Osteoblast (primary cell): Measurements from ENCODE around the gene HS3ST3A1. TPM values are rescaled to one million over a fixed set of nuclear protein-coding genes. Genes with fewer than 3 reads are reported as not detected.

Experiments used
- DNase-seq: peaks from one replicate; pipeline ENCODE4 v3.0.0; 2011; ENCODE audit warnings: low spot score, mixed read lengths; ENCODE audit not compliant: insufficient read length; ENCODE audit errors: missing footprints
- H2AFZ ChIP-seq: 2 replicates; pipeline ENCODE4 v1.6.0; 2011; ENCODE audit warnings: mild to moderate bottlenecking, low read length
- H3K27ac ChIP-seq: 2 replicates; pipeline ENCODE4 v1.5.1; 2011; ENCODE audit warnings: mild to moderate bottlenecking, low read depth, low read length, moderate library complexity
- H3K27me3 ChIP-seq: 2 replicates; pipeline ENCODE4 v1.6.0; 2012; ENCODE audit warnings: mild to moderate bottlenecking, control low read depth, inconsistent platforms, low read length, moderate library complexity; ENCODE audit not compliant: insufficient read depth
- H3K36me3 ChIP-seq: 2 replicates; pipeline ENCODE4 v1.5.1; 2011; ENCODE audit warnings: mild to moderate bottlenecking, low read length, control low read depth, moderate library complexity; ENCODE audit not compliant: insufficient read depth
- H3K4me1 ChIP-seq: 2 replicates; pipeline ENCODE4 v1.5.1; 2011; ENCODE audit warnings: mild to moderate bottlenecking, low read length, control low read depth, moderate library complexity; ENCODE audit not compliant: insufficient read depth
- H3K4me2 ChIP-seq: 2 replicates; pipeline ENCODE4 v1.6.0; 2011; ENCODE audit warnings: mild to moderate bottlenecking, low read length; ENCODE audit not compliant: insufficient read depth
- H3K4me3 ChIP-seq: fragments of 200-600 bp; sonication (generic); 3 replicates; pipeline ENCODE4 v1.5.1; 2012; ENCODE audit warnings: mild to moderate bottlenecking, low read length, inconsistent platforms; ENCODE audit not compliant: insufficient read depth
- H3K79me2 ChIP-seq: 2 replicates; pipeline ENCODE4 v1.6.0; 2012; ENCODE audit warnings: mild to moderate bottlenecking, low read length, control low read depth, inconsistent platforms; ENCODE audit not compliant: insufficient read depth
- H3K9me3 ChIP-seq: 2 replicates; pipeline ENCODE4 v1.5.1; 2011; ENCODE audit warnings: low read depth, low read length, control low read depth
- H4K20me1 ChIP-seq: 2 replicates; pipeline ENCODE4 v1.6.0; 2012; ENCODE audit warnings: mild to moderate bottlenecking, low read length, control low read depth; ENCODE audit not compliant: insufficient read depth
- total RNA-seq: library from RNA; depleted of rRNA; stranded (reverse); fragments of >200 nt; gene quantifications from 2 replicates; pipeline ENCODE4 v1.2.3, GENCODE V29; 2012
- TF ChIP-seq, protein P1 (sequence below): IDR thresholded peaks from 2 replicates; pipeline ENCODE4 v1.5.1; 2011; ENCODE audit warnings: mild to moderate bottlenecking, low read depth, low read length, moderate library complexity; ENCODE audit errors: extremely low read depth

Gene HS3ST3A1
- total RNA-seq, 1 donor: 8.3 TPM

DNA sequence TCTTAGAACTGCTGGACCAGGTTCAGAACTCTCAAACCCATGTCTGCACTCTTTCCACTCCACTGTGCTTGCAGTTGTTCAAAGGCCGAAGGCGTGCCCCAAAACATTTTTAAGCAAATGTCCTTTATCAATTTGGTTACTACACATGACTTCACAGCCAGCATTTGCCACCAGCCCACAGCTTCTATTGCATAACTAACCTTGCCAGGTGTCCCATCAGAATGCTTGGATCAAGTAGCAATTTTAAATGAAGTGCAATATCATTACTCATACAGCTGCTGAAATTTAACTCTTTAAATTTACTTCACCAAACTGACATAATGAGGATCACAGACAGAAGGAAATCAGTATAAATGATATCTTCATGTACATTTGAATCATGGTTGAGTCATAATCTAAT lies 29.8 kb upstream of the HS3ST3A1 start:
- Histone ChIP-seq H3K9me3 (no peaks in the 10 kb centered on the region), H3K4me1 (no peaks in the 10 kb centered on the region), H3K27ac (no peak overlapping the region), H3K36me3 (no peaks in the 10 kb centered on the region), H2AFZ (no peak overlapping the region), H3K79me2 (no peaks in the 10 kb centered on the region), H3K27me3 (no peaks in the 10 kb centered on the region), H3K4me3 (no peak overlapping the region), H4K20me1 (no peaks in the 10 kb centered on the region), H3K4me2 (no peak overlapping the region)
- TF ChIP-seq, protein P1, sequence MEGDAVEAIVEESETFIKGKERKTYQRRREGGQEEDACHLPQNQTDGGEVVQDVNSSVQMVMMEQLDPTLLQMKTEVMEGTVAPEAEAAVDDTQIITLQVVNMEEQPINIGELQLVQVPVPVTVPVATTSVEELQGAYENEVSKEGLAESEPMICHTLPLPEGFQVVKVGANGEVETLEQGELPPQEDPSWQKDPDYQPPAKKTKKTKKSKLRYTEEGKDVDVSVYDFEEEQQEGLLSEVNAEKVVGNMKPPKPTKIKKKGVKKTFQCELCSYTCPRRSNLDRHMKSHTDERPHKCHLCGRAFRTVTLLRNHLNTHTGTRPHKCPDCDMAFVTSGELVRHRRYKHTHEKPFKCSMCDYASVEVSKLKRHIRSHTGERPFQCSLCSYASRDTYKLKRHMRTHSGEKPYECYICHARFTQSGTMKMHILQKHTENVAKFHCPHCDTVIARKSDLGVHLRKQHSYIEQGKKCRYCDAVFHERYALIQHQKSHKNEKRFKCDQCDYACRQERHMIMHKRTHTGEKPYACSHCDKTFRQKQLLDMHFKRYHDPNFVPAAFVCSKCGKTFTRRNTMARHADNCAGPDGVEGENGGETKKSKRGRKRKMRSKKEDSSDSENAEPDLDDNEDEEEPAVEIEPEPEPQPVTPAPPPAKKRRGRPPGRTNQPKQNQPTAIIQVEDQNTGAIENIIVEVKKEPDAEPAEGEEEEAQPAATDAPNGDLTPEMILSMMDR: no peak
- DNase-seq: no peak

DNA sequence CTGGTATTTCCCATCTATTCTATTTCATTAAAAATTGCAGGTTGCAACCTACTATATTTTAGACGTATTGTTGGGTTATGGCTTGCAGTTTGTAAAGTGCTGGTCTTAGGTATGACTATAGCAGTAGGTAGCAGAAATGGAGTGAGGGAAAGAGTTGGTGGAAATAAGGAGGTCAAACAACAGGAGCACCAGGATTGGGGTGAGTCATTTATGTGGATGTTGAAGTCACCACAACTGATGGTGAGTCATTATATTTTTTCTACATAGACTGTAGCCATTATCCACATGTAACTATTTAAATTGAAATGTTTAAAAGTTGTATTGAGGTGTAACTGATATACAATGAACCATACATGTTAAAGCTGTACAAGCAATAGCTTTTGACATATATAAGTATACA lies 25.0 kb upstream of the HS3ST3A1 start:
- Histone ChIP-seq H2AFZ (no peak overlapping the region), H3K27ac (no peak overlapping the region), H4K20me1 (no peaks in the 10 kb centered on the region), H3K4me2 (no peak overlapping the region), H3K27me3 (no peaks in the 10 kb centered on the region), H3K4me3 (no peak overlapping the region), H3K4me1 (no peaks in the 10 kb centered on the region), H3K79me2 (no peaks in the 10 kb centered on the region), H3K36me3 (no peaks in the 10 kb centered on the region), H3K9me3 (no peaks in the 10 kb centered on the region)
- peak; percentile 79 for DNase-seq
- TF ChIP-seq, protein P1: no peak

DNA sequence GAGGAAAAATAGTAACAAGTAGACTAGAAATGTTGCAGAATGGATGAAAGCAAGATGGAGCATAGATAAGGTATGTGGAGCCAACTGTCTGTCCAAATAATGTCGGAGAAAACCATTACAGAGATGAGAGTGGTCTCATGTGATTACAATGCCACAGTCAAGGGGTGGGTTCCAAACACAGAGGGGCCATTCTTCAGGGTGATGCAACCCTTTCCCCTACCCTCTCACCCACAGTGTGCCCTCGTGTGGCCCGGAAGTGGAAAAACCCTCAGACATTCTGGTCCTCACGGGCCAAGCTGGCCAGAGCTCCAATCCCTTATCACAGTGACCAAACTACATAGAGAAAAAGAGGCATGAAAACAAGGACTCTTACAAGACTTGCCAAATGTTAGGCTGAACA lies 17.7 kb upstream of the HS3ST3A1 start:
- TF ChIP-seq, protein P1: no peak
- Histone ChIP-seq H3K27me3 (no peaks in the 10 kb centered on the region), H3K79me2 (no peaks in the 10 kb centered on the region), H3K4me3 (no peak overlapping the region), H4K20me1 (no peaks in the 10 kb centered on the region), H3K4me2 (no peak overlapping the region), H3K27ac (no peak overlapping the region), H2AFZ (no peak overlapping the region), H3K4me1 (no peaks in the 10 kb centered on the region), H3K9me3 (no peaks in the 10 kb centered on the region), H3K36me3 (no peaks in the 10 kb centered on the region)
- no peak for DNase-seq

DNA sequence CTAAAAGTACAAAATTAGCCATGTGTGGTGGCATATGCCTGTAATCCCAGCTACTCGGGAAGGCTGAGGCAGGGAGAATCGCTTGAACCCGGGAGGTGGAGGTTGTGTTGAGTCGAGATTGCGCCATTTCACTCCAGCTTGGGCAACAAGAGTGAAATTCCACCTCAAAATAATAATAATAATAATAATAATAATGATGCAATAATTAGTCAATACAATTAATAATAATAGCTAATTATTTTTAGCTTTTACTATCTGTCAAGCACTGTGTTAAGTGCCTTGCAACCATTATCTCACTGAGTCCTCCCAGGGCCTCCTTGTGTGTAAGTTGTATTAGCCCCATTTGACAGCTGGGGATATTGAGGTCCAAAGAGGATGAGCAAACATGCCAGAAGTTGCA lies 14.3 kb upstream of the HS3ST3A1 start:
- no peak overlapping the region for H3K4me3 ChIP-seq
- H3K79me2 ChIP-seq: no peaks in the 10 kb centered on the region
- H3K4me1 ChIP-seq: no peaks in the 10 kb centered on the region
- H3K27ac ChIP-seq: no peak overlapping the region
- TF ChIP-seq, protein P1: no peak
- H3K9me3 ChIP-seq: no peaks in the 10 kb centered on the region
- DNase-seq: no peak
- no peak overlapping the region for H2AFZ ChIP-seq
- no peaks in the 10 kb centered on the region for H3K27me3 ChIP-seq
- H4K20me1 ChIP-seq: no peaks in the 10 kb centered on the region
- no peak overlapping the region for H3K4me2 ChIP-seq
- H3K36me3 ChIP-seq: no peaks in the 10 kb centered on the region
